SH-SY5Y (cell line): ENCODE data around the gene TTL.

Experiments
- GATA2 ChIP-seq: IDR thresholded peaks from 2 replicates; pipeline ENCODE4 v1.6.1; 2011; ENCODE audit warnings: mild to moderate bottlenecking, low read depth, low read length
- GATA3 ChIP-seq: IDR thresholded peaks from 2 replicates; pipeline ENCODE4 v1.6.1; 2011; ENCODE audit warnings: low read depth, mild to moderate bottlenecking, low read length, moderate library complexity

DNA sequence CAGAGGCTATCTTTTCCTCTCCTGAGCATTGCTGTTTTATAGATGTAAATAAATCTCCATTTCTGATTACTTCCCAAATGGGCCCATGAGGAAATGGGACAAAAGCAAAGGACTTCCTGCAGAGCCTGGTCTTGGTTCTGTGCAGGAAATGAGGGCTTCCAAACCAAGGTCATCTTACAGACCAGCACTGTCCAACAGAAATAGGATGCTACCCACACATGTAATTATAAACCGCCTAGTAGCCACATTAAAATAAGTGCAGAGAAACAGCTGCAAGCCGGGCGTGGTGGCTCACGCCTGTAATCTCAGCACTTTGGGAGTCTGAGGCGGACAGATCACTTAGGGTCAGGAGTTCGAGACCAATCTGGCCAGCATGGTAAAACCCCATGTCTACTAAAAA is 6.2 kb downstream of the TTL start:
- TF ChIP-seq GATA3 (no peak), GATA2 (no peak)
